Rectal smooth muscle tissue (tissue), 1 donor: ENCODE measurements around the gene LRRN2.

ENCODE experiments used
- H3K27ac ChIP-seq: one replicate; pipeline ENCODE4 v1.7.0; 2013; ENCODE audit warnings: low read depth, low read length, inconsistent platforms
- H3K27me3 ChIP-seq: one replicate; pipeline ENCODE4 v1.7.0; 2013; ENCODE audit warnings: low read length; ENCODE audit not compliant: control insufficient read depth, insufficient read depth
- H3K36me3 ChIP-seq: one replicate; pipeline ENCODE4 v1.7.0; 2013; ENCODE audit warnings: low read length; ENCODE audit not compliant: control insufficient read depth, insufficient read depth
- H3K4me1 ChIP-seq: one replicate; pipeline ENCODE4 v1.7.0; 2013; ENCODE audit warnings: low read length; ENCODE audit not compliant: control insufficient read depth, insufficient read depth
- H3K4me3 ChIP-seq: one replicate; pipeline ENCODE4 v1.7.0; 2013; ENCODE audit warnings: low read length
- H3K9ac ChIP-seq: one replicate; pipeline ENCODE4 v1.7.0; 2013; ENCODE audit warnings: low read length

Gene LRRN2

GRCh38 chr1:204725821-204726448, 40.4 kb upstream of the LRRN2 start:
- Histone ChIP-seq H3K27me3 (no peaks in the 10 kb centered on the region), H3K9ac (no peak overlapping the region), H3K36me3 (no peaks in the 10 kb centered on the region), H3K4me3 (no peak overlapping the region), H3K27ac (no peak overlapping the region), H3K4me1 (no peaks in the 10 kb centered on the region)

DNA sequence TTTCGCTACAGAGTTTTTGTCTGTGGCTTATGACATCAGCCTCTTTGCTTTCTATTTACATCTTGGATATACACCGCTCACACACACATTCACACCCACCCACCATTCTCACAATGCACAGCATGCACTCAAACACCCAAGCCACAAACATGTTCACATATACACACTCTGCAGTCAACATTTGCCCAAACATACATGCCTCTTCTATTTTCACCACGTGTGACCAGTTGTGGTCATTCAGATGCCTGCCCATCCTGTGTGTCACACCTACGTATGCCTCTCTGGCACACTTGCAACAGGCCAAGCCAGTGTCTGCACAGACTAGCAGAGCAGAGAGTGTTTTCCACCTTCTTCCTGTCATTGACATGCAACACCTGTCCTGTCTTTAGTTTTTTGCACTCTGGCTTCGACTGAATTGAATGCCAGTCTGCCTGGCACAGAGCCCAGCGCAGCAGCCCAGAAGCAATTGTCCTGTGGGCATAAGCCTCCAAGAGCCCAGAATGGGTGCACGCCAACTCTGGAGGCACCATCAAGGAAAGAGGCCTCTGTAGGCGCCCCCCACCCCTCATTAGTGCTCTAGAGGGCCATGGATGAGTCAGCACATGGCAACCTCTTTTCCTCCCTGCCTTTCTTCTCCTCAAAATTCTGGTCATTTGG, 37.7 kb upstream of the LRRN2 start:
- Histone ChIP-seq H3K36me3 (no peaks in the 10 kb centered on the region), H3K4me3 (no peak overlapping the region), H3K4me1 (no peaks in the 10 kb centered on the region), H3K27ac (no peak overlapping the region), H3K27me3 (no peaks in the 10 kb centered on the region), H3K9ac (no peak overlapping the region)

DNA sequence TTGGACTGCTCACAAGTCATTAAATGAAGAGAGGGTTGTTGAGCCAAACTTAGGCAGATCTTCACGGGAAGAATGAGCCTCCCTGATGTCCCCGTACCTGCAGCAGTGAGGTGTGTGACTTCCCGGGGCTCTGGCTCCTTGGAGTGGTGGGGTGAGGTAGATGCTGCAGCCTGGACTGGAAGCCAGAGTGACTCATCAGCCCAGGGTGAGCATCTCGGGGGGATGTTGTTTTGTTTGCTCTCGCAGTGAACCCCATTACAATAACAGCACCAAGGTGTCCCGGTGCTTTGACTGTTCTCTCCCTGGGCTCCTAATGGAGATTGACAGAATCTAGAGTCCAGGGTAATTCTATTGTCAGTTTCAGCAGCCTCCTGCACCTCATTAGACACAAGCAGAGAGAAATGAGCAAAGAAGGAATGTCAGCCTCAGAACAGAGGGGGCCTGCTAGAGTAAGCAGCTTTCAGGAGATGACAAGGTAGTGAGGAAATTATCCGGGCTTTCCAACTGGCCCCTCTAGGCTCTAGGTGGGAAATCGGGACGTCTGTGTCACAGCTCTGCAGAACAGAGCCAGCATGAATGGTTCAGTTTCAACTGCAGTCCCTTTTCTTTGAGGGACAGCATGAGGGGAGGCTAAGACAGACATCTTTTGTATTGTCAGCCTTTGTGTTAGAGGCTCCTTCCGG, 36.0 kb upstream of the LRRN2 start:
- Histone ChIP-seq H3K9ac (no peak overlapping the region), H3K36me3 (no peaks in the 10 kb centered on the region), H3K4me3 (no peak overlapping the region), H3K27me3 (no peaks in the 10 kb centered on the region), H3K4me1 (no peaks in the 10 kb centered on the region), H3K27ac (no peak overlapping the region)

DNA sequence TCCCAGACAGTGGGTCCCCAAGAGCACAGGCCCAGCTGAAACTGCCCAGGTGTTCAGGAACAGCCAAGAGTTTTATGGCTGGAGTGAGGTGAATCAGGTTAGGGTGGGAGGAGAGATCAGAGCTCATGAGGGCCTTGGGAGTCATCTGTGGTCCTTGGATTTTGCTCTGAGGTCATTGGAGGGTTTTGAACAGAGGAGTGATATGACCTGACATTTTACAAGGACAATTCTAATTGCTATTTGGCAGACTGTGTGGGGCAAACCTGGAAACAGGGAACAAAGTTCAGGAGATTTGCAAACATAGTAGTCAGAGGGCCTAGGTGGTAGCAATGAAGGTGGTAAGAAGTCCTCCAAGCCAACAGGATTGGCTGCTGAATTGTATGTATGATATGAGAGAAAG, 31.1 kb upstream of the LRRN2 start:
- H3K36me3 ChIP-seq = no peaks in the 10 kb centered on the region
- H3K9ac ChIP-seq = no peak overlapping the region
- H3K27ac ChIP-seq = no peak overlapping the region
- no peaks in the 10 kb centered on the region for H3K4me1 ChIP-seq
- H3K27me3 ChIP-seq = no peaks in the 10 kb centered on the region
- H3K4me3 ChIP-seq = no peak overlapping the region

- Histone ChIP-seq H3K27me3 (no peaks in the 10 kb centered on the region), H3K4me1 (no peaks in the 10 kb centered on the region), H3K4me3 (no peak overlapping the region), H3K36me3 (no peaks in the 10 kb centered on the region), H3K27ac (no peak overlapping the region), H3K9ac (no peak overlapping the region)
Observed at GRCh38 chr1:204714861-204715511, 29.4 kb upstream of the LRRN2 start.

- H3K27me3 ChIP-seq = no peaks in the 10 kb centered on the region
Observed at GRCh38 chr1:204714194-204714860, 28.8 kb upstream of the LRRN2 start.

DNA sequence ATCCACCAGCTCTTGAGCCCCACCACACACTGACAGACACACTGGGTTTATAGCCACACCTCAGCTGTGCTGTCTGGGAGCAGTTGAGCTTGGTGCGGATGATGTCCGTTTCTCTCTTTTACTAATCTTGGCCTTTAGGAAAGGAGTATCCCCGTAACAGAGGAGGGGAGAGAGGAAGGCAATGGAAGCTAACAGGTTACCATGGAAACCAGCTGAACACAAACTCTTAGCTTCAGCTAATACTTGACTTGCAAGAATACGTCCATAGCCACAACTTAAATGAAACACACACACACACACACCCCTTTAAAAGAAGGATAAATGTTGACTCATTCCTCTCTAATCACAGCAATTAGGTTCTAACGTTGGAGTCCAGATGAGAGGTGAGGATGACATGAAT, 28.0 kb upstream of the LRRN2 start:
- Histone ChIP-seq H3K27ac (no peak overlapping the region), H3K9ac (no peak overlapping the region), H3K27me3 (no peaks in the 10 kb centered on the region), H3K4me3 (no peak overlapping the region), H3K4me1 (no peaks in the 10 kb centered on the region), H3K36me3 (no peaks in the 10 kb centered on the region)

More at GRCh38 chr1:204714194-204714860, 28.8 kb upstream of the LRRN2 start:
- Histone ChIP-seq H3K36me3 (no peaks in the 10 kb centered on the region), H3K27ac (no peak overlapping the region), H3K4me1 (no peaks in the 10 kb centered on the region), H3K4me3 (no peak overlapping the region), H3K9ac (no peak overlapping the region)

DNA sequence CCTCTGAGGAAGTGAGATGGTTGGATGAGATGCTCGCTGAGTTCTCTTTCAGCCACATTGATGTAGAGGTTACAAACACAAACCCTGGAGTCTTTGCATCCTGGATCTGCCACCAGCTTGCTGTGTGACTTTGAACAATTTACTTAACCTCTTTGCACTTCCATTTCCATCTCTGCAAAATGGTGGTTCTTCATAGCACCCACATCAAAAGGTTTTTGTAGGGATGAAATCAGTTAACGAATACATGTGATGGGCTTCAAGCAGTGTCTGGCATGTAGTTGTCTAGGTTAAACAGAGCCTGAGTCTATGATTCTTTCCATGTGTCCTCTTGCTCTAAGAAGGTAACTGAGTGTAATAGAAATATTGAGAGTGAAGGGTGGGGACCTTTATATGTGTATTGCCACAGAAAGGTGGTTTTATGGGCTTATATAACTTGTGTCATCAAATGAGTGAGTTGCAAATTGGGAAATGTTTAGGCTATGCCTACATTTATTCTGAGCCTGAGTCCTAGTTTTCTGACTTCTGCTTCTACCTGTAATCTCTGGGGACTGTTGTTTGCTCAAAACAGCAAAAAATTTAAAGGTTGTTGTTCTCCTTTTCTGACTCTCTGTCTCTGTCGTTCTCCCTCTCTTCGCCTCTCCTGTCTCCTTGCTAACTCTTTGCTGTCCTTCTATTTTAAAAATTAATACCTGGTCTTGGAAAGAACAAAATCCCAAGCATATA, 27.3 kb upstream of the LRRN2 start:
- no peak overlapping the region for H3K27ac ChIP-seq
- H3K4me3 ChIP-seq = no peak overlapping the region
- no peaks in the 10 kb centered on the region for H3K36me3 ChIP-seq

DNA sequence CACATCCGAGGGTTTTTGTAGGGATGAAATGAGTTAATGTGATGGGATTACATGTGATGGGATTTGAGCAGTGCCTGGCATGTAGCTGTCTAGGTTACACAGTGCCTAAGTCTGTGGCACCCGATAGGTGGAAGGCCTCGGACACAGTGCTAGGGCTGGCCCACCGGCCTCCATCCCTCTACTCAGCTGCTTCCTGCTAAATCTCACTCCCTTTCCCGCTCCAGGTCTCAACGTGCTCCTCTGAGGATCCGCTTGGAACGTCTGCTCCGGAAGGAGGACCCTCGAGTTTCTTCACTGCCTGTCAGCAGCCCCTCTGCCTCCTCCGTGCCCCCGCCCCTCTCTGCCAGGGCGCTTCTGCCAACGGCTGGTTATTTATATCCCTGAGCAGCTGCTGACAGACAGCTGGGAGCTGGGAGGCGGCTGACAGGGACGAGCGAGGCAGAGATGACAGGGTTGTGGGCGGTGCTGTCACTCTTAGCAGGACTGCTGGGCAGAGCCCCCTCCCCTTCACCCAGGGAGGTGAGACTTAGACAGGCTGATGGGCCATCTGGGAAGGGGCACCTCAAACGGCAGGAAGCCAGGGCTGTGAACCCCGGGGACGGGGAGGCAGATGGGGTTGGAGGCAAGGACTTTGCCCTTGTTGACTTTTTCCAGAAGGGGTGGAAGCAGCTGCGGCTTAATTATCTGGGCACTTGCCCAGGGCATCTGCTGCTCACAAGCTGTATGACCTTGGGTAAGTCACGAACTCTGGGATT, 26.6 kb upstream of the LRRN2 start:
- H3K9ac ChIP-seq = no peak overlapping the region
- H3K27ac ChIP-seq = no peak overlapping the region
- H3K27me3 ChIP-seq = no peaks in the 10 kb centered on the region
- H3K4me1 ChIP-seq = no peaks in the 10 kb centered on the region
- no peaks in the 10 kb centered on the region for H3K36me3 ChIP-seq
- no peak overlapping the region for H3K4me3 ChIP-seq

More for the DNA sequence above, 27.3 kb upstream of the LRRN2 start:
- H3K9ac ChIP-seq = no peak overlapping the region
- H3K27me3 ChIP-seq = no peaks in the 10 kb centered on the region
- H3K4me1 ChIP-seq = no peaks in the 10 kb centered on the region

- no peak overlapping the region for H3K9ac ChIP-seq
- H3K4me1 ChIP-seq = no peaks in the 10 kb centered on the region
- H3K27ac ChIP-seq = no peak overlapping the region
- no peaks in the 10 kb centered on the region for H3K27me3 ChIP-seq
- no peak overlapping the region for H3K4me3 ChIP-seq
- H3K36me3 ChIP-seq = no peaks in the 10 kb centered on the region
Observed at GRCh38 chr1:204711103-204711946, 25.8 kb upstream of the LRRN2 start.
